H9 (cell line): Measurements from ENCODE around the gene UPB1. TPM values are rescaled to one million over a fixed set of nuclear protein-coding genes. Genes with fewer than 3 reads are reported as not detected.

Experiments used
- DNase-seq: peaks from one replicate; pipeline ENCODE4 v3.0.0-alpha.2; 2017
- H2AFZ ChIP-seq: one replicate; pipeline ENCODE4 v1.6.1; 2013; ENCODE audit warnings: mild to moderate bottlenecking, low read length, control low read depth, moderate library complexity
- H2AK5ac ChIP-seq: 2 replicates; pipeline ENCODE4 v1.6.1; 2013; ENCODE audit warnings: low read length, control low read depth, mixed read lengths; ENCODE audit not compliant: insufficient read length
- H2BK120ac ChIP-seq: one replicate; pipeline ENCODE4 v1.6.1; 2013; ENCODE audit warnings: low read depth, mild to moderate bottlenecking, low read length, control low read depth, inconsistent platforms; ENCODE audit not compliant: poor library complexity, severe bottlenecking
- H2BK12ac ChIP-seq: 2 replicates; pipeline ENCODE4 v1.6.1; 2013; ENCODE audit warnings: low read length, control low read depth, mixed read lengths, low read depth; ENCODE audit not compliant: insufficient read length
- H2BK15ac ChIP-seq: 2 replicates; pipeline ENCODE4 v1.6.1; 2013; ENCODE audit warnings: low read depth, low read length, control low read depth
- H2BK20ac ChIP-seq: one replicate; pipeline ENCODE4 v1.6.1; 2013; ENCODE audit warnings: low read depth, mild to moderate bottlenecking, low read length, control low read depth, inconsistent platforms; ENCODE audit not compliant: poor library complexity, severe bottlenecking
- H2BK5ac ChIP-seq: 2 replicates; pipeline ENCODE4 v1.6.1; 2013; ENCODE audit warnings: low read length, control low read depth, mixed read lengths; ENCODE audit not compliant: insufficient read length
- H3K14ac ChIP-seq: 2 replicates; pipeline ENCODE4 v1.6.1; 2013; ENCODE audit warnings: low read length, control low read depth; ENCODE audit not compliant: insufficient read depth
- H3K18ac ChIP-seq: 2 replicates; pipeline ENCODE4 v1.6.1; 2013; ENCODE audit warnings: low read depth, mild to moderate bottlenecking, mixed read lengths, low read length, control low read depth; ENCODE audit not compliant: insufficient read length
- H3K23ac ChIP-seq: 2 replicates; pipeline ENCODE4 v1.6.1; 2013; ENCODE audit warnings: low read length, control low read depth, mixed read lengths, low read depth; ENCODE audit not compliant: insufficient read length
- H3K23me2 ChIP-seq: 2 replicates; pipeline ENCODE4 v1.6.1; 2013; ENCODE audit warnings: low read depth, mild to moderate bottlenecking, mixed read lengths, low read length, control low read depth; ENCODE audit not compliant: insufficient read length, poor library complexity, severe bottlenecking
- H3K27ac ChIP-seq: 2 replicates; pipeline ENCODE4 v1.5.1; 2013; ENCODE audit warnings: low read length, control low read depth, mixed read lengths, low read depth; ENCODE audit not compliant: insufficient read length
- H3K27me3 ChIP-seq: 2 replicates; pipeline ENCODE4 v1.6.1; 2013; ENCODE audit warnings: low read length, control low read depth, inconsistent platforms; ENCODE audit not compliant: insufficient read depth
- H3K4ac ChIP-seq: 2 replicates; pipeline ENCODE4 v1.6.1; 2013; ENCODE audit warnings: low read depth, mild to moderate bottlenecking, control low read depth, inconsistent platforms, low read length, moderate library complexity
- H3K4me1 ChIP-seq: 2 replicates; pipeline ENCODE4 v1.6.1; 2013; ENCODE audit warnings: low read length, control low read depth, inconsistent platforms; ENCODE audit not compliant: insufficient read depth
- H3K4me2 ChIP-seq: 2 replicates; pipeline ENCODE4 v1.6.1; 2013; ENCODE audit warnings: low read length, control low read depth, mixed read lengths; ENCODE audit not compliant: insufficient read length, insufficient read depth
- H3K56ac ChIP-seq: 2 replicates; pipeline ENCODE4 v1.6.1; 2013; ENCODE audit warnings: low read depth, mild to moderate bottlenecking, mixed read lengths, low read length, control low read depth; ENCODE audit not compliant: insufficient read length
- H3K79me1 ChIP-seq: 2 replicates; pipeline ENCODE4 v1.6.1; 2013; ENCODE audit warnings: low read depth, mild to moderate bottlenecking, moderate library complexity, low read length, control low read depth, inconsistent platforms; ENCODE audit not compliant: insufficient read depth, poor library complexity, severe bottlenecking
- H3K79me2 ChIP-seq: 2 replicates; pipeline ENCODE4 v1.6.1; 2013; ENCODE audit warnings: low read length, control low read depth, inconsistent platforms; ENCODE audit not compliant: insufficient read depth
- H3K9ac ChIP-seq: 2 replicates; pipeline ENCODE4 v1.6.1; 2013; ENCODE audit warnings: low read length, control low read depth, mixed read lengths; ENCODE audit not compliant: insufficient read length; ENCODE audit errors: extremely low read depth
- H3K9me3 ChIP-seq: one replicate; pipeline ENCODE4 v1.6.1; 2013; ENCODE audit warnings: low read depth, low read length, inconsistent platforms; ENCODE audit not compliant: control insufficient read depth
- H3T11ph ChIP-seq: one replicate; pipeline ENCODE4 v1.6.1; 2013; ENCODE audit warnings: mild to moderate bottlenecking, low read length, control low read depth, inconsistent platforms
- H4K20me1 ChIP-seq: one replicate; pipeline ENCODE4 v1.6.1; 2013; ENCODE audit not compliant: control insufficient read depth, insufficient read length, insufficient read depth
- H4K5ac ChIP-seq: 2 replicates; pipeline ENCODE4 v1.6.1; 2013; ENCODE audit warnings: low read depth, mild to moderate bottlenecking, mixed read lengths, low read length, control low read depth; ENCODE audit not compliant: insufficient read length
- H4K8ac ChIP-seq: replicated peaks from 2 replicates; pipeline ENCODE4 v1.6.1; 2013; ENCODE audit warnings: low read length, control low read depth, mixed read lengths, low read depth; ENCODE audit not compliant: insufficient read length
- H4K91ac ChIP-seq: 2 replicates; pipeline ENCODE4 v1.6.1; 2013; ENCODE audit warnings: low read depth, mild to moderate bottlenecking, moderate library complexity, mixed read lengths, low read length, control low read depth; ENCODE audit not compliant: insufficient read length
- H3K27ac Mint-ChIP-seq, 3 experiments: 2 replicates in 2 of 3; 3 replicates in 1 of 3; pipeline ENCODE4 v1.8.0; 2020 to 2021; ENCODE audit warnings: mixed read lengths in 3 of 3, mild to moderate bottlenecking in 1 of 3, moderate library complexity in 1 of 3
- H3K27me3 Mint-ChIP-seq: 2 replicates; pipeline ENCODE4 v1.8.0; 2021; ENCODE audit warnings: low read depth, mild to moderate bottlenecking, moderate library complexity, mixed read lengths
- H3K36me3 Mint-ChIP-seq, 3 experiments: 2 replicates in 2 of 3; 3 replicates in 1 of 3; pipeline ENCODE4 v1.8.0; 2020 to 2021; ENCODE audit warnings: low read depth in 3 of 3, mixed read lengths in 3 of 3; ENCODE audit not compliant: insufficient read depth in 1 of 3
- H3K4me1 Mint-ChIP-seq, 2 experiments: 2 replicates each; pipeline ENCODE4 v1.8.0; 2020; ENCODE audit warnings: mixed read lengths in 2 of 2
- H3K4me3 Mint-ChIP-seq, 2 experiments: 2 replicates in 1 of 2; 3 replicates in 1 of 2; pipeline ENCODE4 v1.8.0; 2020 to 2021; ENCODE audit warnings: mild to moderate bottlenecking in 2 of 2, mixed read lengths in 2 of 2, moderate library complexity in 1 of 2
- H3K9me3 Mint-ChIP-seq, 2 experiments: 2 replicates in 1 of 2; 3 replicates in 1 of 2; pipeline ENCODE4 v1.8.0; 2020; ENCODE audit warnings: mild to moderate bottlenecking in 2 of 2, mixed read lengths in 2 of 2, moderate library complexity in 1 of 2
- CTCF ChIP-seq: fragments of 200-600 bp; sonication (generic); conservative IDR thresholded peaks from 3 replicates; pipeline ENCODE4 v1.8.0; 2021; ENCODE audit warnings: antibody characterized with exemption, mild to moderate bottlenecking
- whole genome bisulfite sequencing: extraction: QIAGEN DNeasy Blood & Tissue Kit; methylation state at CpG from one replicate; pipeline ENCODE4 v1.1.7; 2013; ENCODE audit warnings: missing lambda C conversion rate, low lambda C conversion rate, mixed read lengths; ENCODE audit not compliant: insufficient read length; ENCODE audit errors: extremely low coverage; 5-methylcytosine and 5-hydroxymethylcytosine counted together
- total RNA-seq: library from RNA; stranded (reverse); gene quantifications from 2 replicates; pipeline ENCODE4 v1.2.1, GENCODE V29; 2021

UPB1 gene
- total RNA-seq, 1 experiment from 2014 or later, result not detected

- no peaks in the 10 kb centered on the region for H3K27me3 ChIP-seq
- no peak overlapping the region for H2BK120ac ChIP-seq
- H3K4me2 ChIP-seq, result no peak overlapping the region
- no peak overlapping the region for H2BK15ac ChIP-seq
- no CpG with 5 or more reads among the region's 2 CpGs for WGBS
- Mint-ChIP-seq H3K36me3 (peaks cover 32 to 69% (median 55%) of the 10 kb centered on the region in 3 experiments; a peak in 6 of 7 replicates), H3K4me1 (no peaks in the 10 kb centered on the region; a peak in 1 of 4 replicates), H3K27ac (no peak overlapping the region), H3K27me3 (no peaks in the 10 kb centered on the region), H3K4me3 (no peak overlapping the region), H3K9me3 (no peaks in the 10 kb centered on the region)
- no peak overlapping the region for H4K8ac ChIP-seq
- no peaks in the 10 kb centered on the region for H3K23me2 ChIP-seq
- H3K27ac ChIP-seq, result no peak overlapping the region
- no peak overlapping the region for H3K23ac ChIP-seq
- H2AK5ac ChIP-seq, result no peak overlapping the region
- DNase-seq, result no peak
- peaks cover 55% of the 10 kb centered on the region for H3K79me2 ChIP-seq
- H3T11ph ChIP-seq, result no peak overlapping the region
- H2BK12ac ChIP-seq, result no peak overlapping the region
- H3K14ac ChIP-seq, result no peak overlapping the region
- no peak overlapping the region for H2BK20ac ChIP-seq
- TF ChIP-seq CTCF, result no peak
- H3K79me1 ChIP-seq, result no peaks in the 10 kb centered on the region
- H4K5ac ChIP-seq, result no peak overlapping the region
- H2BK5ac ChIP-seq, result no peak overlapping the region
- no peak overlapping the region for H3K18ac ChIP-seq
- no peak overlapping the region for H4K91ac ChIP-seq
- no peaks in the 10 kb centered on the region for H3K9me3 ChIP-seq
- H2AFZ ChIP-seq, result no peak overlapping the region
- no peak overlapping the region for H3K56ac ChIP-seq
- no peaks in the 10 kb centered on the region for H3K4me1 ChIP-seq
- no peak overlapping the region for H3K4ac ChIP-seq
- no peaks in the 10 kb centered on the region for H4K20me1 ChIP-seq
- H3K9ac ChIP-seq, result no peak overlapping the region
Measured at GRCh38 chr22:24563246-24563645, 68.1 kb downstream of the UPB1 start.
